ENCODE measurements around the gene PDE4D.
"Not testable (repeated sequence)": the region's sequence is repeated elsewhere in the genome, so short reads cannot be mapped to it uniquely, and the experiment has no call there.

The PDE4D gene

DNA sequence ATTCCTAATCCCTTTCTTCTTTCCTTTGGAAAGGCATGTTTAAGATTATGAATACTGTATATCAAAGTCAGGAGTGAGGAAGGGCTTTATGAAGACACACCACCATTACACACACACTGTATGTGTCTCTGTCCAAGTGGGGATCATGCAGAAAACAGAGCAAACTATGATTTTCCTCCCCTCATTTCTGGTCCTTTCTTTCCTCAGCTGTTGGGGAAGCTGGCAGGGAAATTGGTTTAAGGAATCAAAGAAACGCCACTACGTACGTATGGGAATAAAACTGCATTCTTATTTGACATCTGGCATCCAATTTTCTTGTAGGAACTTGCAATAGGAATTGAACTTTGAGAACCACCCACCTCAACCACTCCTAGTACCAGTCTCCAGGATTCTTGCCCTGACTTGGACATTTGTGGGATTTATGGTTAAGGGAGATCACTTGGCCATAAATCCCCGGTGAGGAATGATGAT is 125.8 kb downstream of the PDE4D start:
- DNase-seq: no peak

DNA sequence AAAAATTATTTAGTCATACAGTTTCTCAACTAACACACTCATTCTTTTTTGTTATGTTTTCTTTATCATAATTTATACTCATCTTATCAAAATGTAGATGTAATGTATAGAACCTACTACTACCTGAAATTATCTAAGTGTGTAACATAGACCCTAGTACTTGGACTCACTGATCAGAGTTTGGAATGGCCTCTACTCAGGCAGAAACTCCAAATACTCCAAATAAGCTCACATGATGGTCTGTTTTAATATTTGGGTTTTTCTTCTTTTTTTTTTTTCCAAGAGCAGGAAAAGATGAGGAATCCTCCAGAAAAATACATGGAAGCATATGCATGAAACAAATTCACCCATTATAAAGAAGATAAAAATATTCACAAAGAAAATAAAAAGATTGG is 126.3 kb downstream of the PDE4D start:
- DNase-seq: no peak

DNA sequence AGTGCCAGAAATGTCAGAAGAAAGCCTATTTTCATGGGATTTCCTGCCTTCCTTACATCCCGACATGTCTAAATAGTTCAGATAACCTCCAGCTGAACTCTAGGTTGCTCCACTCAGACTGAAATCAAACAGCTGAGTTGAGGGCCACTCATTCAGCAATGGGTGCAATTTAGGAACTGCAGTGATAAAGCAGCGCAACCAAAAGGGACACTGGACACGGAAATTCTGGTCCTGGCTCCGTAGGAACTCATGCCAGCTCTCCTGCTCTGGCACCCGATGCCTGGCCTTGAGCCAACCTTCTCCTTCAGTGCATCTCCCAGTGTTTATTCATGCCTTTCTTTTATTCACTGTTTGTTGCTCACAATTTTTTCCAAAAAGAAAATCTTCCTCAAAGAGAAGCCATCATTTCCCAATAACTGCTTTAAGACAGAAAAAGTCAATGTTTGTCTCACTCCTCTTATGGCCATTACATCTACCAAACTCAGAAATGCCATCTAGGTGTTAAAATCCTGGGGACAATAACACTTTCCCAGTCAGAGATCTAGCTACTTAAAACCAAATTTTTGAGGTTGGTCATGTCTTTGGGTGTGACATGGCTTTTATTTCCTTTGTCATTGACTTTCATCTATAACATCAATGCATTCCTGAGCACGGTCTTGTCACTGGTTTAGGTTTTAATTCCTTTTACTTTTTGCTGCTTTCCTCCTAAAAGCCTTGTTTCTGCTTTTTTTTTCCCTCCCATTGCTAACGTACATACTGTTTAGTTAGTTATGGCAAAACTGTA is 126.9 kb downstream of the PDE4D start:
- DNase-seq: no peak

DNA sequence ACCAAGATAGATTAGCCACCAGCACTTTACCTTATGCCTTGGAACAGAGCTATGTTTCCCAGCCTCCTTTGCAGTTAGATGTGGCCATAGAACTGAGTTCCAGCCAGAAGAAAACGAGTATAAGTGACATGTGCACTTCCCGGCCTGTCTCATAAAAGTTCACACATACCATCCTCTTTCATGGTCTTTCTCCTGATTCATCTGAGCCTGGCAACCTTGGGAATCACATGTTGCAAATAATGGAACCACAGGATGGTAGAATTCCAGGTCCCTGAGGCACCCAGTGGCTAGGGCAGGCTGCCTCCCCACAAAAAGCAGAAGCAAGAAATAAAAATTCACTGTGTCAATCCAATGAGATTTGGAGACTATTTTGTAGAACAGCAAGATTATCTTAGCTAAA is 128.1 kb downstream of the PDE4D start:
- DNase-seq: no peak

DNA sequence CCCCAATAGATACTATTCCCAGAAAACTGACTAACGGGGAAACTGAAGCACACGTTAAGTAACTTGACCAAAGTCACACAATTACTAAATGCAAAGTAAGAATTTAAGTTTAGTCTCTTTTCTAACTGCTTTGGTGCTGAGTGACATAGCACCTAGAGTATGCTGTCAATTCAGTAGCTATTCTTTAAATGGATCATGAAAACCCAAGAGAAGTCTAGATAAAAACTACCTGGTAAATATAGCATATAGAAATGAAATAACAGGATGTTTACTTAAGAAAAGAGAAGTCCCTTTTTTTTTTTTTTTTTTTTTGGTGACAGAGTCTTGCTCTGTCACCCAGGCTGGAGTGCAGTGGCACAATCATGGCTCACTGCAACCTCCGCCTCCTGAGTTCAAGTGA is 129.2 kb downstream of the PDE4D start:
- DNase-seq: no peak

DNA sequence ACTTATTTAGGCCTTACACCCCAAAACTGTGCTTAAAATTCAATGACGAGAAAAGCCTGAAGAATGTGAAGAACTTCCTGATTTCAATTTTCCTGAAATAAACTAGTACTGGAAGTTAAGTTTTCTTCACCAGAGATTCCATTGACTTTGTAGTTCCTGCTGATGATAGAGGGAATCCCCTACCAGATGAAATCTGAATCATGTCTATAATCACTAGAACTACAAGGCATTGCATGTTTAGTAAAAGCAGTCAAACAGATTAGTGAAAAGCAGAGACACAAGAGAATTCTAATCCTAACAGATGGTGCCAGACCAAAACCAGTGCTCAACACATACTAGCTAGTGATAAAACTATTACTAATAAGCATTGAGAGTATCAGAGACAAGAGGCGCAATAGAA is 130.0 kb downstream of the PDE4D start:
- DNase-seq: no peak

DNA sequence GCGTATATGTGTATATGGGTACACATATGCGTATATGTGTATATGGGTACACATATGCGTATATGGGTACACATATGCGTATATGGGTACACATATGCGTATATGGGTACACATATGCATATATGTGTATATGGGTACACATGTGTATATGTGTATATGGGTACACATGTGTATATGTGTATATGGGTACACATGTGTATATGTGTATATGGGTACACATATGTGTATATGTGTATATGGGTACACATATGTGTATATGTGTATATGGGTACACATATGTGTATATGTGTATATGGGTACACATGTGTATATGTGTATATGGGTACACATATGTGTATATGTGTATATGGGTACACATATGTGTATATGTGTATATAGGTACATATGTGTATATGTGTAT is 131.3 kb downstream of the PDE4D start:
- DNase-seq: not testable (repeated sequence)

DNA sequence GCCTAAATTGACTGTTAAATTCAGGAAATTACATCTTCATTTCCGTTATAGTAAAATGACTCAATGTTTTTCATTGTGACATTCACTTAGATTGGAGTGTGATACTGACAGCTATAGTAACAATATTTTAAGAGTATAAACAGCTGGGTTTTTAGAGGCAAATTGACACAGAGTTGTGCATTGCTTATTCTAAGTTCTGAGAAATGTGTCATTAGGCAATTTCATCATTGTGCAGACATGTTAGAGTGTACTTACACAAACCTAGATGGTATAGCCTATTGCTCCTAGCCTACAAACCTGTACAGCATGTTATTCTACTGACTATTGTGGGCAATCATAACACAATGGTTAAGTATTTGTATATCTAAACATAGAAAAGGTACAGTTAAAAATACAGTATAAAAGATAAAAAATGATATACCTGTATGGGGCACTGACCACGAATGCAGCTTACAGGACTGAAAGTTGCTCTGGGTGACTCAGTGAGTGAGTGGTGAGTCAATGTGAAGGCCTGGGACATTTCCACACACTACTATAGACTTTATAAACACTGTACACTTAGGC is 132.7 kb downstream of the PDE4D start:
- no peak for DNase-seq

DNA sequence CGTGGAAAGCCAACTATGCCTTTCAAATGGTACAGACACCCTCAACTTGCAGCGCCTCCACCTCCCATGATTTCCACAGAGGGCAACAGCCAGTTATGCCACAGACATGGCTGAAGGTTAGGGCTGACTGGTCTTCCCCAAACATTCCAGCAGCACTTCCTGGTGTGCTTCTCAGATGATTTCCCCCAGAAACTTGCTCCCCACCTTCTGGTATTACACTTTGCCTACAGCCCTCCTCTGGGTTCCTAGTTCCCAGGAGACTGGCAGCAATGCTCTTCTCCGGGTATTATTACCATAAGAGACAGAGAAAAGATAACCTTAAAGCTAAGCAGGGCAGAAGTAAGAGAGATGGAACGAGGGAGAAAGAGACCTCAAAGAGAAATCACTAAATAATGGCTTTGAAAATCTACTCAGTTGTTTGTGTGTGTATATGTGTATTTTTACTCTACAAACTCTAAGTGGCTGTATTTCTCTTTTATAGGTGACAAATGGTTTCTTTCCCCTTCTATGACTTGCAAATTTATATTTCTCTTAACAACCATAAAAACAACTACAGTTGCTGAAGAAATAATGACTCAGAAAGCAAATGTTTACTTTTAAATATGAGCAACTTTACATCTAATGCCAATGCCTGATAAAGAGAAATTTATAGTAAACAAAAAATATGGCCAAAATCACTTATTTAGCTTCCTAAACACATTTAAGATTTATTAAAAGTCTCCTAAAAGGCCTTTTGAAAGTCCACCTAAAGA is 133.8 kb downstream of the PDE4D start:
- DNase-seq: no peak

DNA sequence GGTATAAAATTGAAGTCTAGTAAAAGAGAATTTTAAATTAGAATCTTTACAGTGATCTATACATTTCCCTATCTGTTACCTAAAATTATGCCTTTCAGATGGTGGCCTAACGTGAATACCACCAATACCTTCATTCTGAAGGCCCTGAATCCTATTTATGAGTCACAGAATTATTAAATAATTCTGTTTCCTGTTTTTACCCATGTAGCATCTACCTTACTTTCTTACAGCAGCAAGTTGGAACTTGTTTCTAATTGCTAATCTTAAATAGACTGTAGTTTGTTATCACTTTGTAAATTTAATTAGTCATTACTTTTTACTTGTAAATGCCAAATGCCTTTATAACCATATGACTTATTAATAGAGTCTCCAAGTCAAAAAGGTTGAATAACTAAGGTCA is 135.0 kb downstream of the PDE4D start:
- DNase-seq: no peak

DNA sequence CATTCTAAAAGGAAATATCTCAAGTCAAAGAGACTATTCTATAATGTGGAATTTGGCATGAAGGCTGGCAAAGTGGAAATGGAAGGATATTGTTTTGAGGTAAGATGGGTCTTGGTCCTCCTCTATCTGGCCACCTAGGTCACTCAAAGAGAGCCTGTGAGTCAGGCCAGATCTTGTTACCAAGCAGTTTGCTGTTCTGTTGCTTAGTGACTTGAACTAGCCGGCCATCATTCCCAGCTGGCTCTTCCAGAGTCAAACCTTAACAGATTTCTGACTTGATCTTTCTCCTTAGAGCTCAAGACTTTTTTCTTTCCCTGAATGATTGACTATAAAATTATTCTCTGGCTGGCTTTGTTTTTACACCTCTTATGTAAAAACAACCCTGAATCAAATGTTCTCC is 136.1 kb downstream of the PDE4D start:
- no peak for DNase-seq

DNA sequence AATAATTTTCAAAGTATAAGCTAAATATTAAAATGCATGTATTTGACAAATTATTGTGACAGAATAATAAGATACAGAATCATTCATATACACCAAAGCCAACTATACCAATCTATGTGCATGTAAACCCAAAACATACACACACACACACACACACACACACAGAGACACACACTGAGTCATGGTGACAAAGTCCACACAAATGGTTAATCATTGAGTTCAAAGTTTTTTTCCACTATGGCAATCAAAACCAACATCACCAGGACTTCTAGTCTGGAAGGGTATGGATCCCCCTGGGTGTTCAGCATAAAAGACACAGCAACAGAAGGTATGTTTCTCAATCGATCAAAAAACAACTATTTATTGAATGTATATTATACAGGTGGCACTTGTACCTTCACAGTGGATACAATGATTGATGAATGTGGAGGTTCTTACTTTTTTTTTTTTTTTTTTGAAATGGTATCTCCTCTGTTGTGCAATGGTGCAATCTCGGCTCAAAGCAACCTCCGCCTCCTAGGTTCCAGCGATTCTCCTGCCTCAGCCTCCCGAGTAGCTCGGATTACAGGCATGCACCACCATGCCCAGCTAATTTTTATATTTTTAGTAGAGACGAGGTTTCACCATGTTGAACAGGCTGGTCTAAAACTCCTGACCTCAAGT is 137.0 kb downstream of the PDE4D start:
- no peak for DNase-seq

DNA sequence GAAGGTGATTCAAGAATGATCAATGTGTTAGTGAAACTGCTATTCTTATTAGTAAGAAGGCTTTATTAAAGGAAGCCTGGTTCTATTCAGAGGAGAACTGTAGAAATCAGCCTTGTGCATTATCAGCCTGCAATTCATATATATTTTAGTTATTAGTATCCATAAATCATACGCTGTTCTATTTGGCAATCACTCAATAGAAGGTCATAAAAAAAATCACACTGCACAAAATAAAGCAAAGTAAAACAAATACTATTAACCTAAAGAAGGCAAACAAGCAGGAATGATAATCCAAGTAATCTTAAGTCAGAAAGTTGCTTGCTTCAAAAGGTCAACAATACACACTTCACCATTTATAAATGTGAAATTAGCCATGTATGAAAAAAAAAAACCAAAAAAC is 138.1 kb downstream of the PDE4D start:
- no peak for DNase-seq

DNA sequence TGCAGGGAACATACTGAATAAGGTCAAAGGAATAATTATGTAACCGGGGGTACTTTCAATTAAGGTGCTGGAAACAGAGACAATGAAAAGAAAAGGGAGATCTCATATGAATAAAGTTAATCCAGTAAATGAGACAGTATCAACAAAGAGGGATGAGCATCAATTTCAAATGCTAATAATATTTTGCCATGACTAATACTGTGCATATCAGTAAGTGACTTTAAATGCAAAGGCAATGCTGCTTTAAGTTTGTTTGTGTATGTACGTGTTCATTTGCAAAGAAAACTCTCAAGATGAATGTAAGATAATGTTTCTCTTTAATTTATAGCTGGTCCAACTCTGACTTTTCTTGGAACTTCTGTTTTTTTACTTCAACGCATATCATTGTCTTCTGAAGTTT is 139.9 kb downstream of the PDE4D start:
- DNase-seq: no peak

DNA sequence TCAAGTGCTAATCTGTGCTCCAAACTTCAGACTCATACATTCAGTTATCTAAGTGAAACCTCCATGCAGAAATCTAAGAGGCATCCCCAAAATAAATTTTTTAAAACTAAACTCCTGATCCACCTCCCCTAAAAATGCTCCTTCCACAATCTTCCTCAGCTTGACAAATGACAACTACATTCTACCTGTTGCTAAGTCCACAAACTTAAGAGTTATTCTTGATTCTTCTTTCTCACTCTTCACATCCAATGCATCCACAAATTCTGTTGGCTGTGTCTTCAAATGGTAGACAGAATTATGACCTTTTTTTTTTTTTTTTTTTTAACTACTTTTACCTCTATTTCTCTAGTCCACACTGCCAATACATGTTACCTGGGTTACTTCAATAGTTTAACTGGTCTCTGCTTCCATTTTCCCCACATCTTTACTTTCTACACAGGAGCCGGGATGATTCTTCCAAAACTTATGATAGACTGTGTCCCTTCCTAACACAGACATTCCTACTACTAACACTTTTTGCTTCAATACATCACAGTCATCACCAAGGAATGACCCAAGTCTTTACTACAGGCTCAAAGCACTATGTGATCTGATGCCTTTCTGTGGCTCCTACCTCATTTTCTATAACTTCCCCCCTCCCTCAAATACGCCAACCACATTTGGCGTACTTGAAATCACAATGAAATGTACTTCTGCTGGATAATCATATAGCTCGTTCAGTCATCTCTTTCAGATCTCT is 143.6 kb downstream of the PDE4D start:
- no peak for DNase-seq

DNA sequence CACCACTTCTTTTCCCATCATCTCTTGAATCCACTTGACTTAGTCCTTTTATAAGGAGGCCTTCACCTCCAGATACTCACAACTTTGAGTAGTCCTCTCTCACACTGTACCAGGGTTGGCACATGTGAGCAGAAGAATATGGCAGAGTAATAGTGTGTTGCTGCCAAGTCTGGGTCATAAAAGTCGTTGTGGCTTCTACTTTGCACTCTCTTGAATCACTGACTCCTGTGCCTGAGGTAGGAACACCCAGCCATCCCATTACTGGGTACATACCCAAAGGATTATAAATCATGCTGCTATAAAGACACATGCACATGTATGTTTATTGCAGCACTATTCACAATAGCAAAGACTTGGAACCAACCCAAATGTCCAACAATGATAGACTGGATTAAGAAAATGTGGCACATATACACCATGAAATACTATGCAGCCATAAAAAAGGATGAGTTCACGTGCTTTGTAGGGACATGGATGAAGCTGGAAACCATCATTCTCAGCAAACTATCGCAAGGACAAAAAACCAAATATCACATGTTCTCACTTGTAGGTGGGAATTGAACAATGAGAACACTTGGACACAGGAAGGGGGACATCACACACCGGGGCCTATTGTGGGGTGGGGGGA is 145.4 kb downstream of the PDE4D start:
- DNase-seq: not testable (repeated sequence)

DNA sequence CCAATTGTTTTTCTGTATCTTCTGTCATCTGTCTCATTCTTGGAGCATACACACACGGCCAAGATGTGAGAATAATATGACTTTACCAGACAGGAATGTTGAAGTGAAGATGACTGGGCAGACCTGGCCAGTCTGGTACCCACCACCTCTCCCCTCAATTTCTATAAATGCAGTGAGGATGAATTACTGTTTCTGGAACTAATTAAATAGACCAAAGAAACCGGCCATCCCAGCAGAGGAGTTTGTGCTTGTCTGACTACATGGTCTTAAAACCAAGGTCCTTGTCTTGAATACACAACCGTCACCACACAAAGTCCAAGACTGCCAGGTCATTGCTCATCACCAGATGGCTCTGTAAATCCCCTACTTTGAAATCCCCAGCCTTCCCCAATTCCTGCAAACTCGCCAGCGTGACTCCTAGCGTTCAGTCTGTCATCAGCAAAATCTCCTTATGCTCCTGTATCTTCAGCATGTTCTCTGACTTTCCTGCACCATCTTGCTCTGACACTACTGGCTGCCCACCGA is 147.2 kb downstream of the PDE4D start:
- no peak for DNase-seq

DNA sequence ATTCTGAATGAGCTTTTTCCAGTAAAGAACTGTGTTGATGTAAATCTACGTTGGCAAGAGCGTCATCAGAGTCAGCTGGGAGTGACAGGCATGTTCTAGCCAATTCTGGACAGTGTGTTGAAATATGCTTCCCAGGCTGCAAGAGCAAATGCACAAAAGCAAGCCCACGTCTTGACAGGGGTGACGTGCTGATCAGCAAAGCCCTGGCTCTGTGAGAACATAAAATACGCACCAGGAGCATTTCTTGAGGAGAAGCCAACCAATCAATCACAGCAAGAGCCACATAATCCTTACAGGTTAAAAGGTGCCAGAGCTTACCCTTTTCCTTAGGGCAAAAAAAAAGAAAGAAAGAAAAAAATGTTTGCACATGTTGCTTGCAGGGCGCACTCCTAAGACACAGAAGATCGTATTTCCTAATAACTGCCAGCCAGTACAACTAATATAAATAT is 148.1 kb downstream of the PDE4D start:
- DNase-seq: no peak

DNA sequence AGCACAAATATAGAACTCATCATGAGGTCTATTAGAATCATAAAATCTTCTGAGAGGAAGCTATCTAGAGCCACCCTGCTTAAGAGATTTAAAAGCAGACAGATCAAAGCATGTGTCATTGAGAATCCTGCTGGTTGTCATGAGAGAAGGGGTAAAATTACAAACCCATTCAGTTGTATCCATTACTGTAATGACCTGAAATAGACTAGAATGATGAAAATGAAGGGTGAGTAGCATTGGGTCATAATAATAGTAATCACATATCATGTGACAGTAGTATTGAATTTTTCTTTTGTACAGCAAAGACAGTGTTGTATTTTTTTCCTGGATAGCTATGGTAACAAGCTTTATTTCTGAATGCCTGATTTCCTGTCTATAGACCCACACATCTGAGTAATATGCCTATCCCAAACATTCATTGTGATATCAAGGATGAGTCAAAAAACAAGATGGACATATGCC is 149.0 kb downstream of the PDE4D start:
- no peak for DNase-seq

DNA sequence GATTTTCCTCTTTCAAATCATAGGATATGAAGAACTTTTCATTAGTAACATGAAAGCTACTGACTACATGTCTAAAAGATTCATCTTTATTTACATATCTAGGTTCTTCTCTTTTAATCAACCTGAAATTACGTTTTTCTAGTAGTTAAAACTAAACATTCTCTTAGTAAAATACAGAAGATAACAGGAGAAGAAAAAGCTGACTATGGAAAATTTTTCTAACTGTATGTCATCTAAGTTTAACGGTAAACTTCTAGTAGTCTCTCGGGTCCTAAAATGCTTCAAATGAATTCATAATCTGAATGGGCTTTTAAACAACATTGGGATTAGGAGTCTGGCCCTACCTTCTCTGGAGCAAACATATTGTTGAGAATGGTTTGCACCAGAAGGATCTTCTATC is 151.9 kb downstream of the PDE4D start:
- DNase-seq: no peak

DNA sequence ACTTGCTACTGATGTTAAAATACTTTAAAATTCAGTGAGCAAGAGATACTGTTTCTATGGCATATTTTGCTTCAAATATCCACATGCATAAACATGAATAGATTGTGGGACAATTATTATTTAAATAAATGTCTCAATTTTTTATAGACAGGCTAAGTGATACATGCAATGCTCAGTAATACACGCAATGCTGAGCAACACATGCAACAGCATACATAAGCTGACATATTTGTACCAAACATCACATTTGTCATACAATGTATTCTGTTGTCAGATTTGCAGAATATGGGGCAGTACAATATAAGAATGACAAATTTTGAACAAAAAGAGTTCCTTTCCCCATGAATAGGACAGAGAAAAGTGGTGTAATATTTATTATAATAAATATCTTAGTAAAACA is 155.5 kb downstream of the PDE4D start:
- no peak for DNase-seq

DNA sequence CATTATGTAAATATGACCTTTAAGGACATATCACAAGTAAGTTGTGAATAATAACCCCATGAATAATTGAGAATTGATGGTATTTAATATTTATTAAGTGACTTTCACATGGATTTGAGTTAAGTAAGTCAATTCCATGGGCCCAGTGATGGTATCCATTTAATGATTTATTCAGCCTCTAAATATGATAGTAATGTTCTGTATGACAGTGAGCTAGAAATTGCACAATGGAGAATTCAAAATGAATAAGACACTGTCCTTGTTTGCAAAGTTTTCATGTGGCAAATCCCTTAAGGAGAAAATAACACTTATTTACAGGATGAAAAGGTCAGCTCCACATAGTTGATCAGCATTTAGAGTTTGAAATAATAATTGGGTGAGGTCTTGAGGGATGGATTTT is 160.7 kb downstream of the PDE4D start:
- DNase-seq: no peak

All from bone marrow (tissue), 2 donors.